Hepatocyte (in vitro differentiated cells): Measurements from ENCODE around the gene FBXO48. TPM values are rescaled to one million over a fixed set of nuclear protein-coding genes. Genes with fewer than 3 reads are reported as not detected.
A peak's percentile ranks its signal among the peaks of the same experiment; 100 is the strongest.
"Not testable (repeated sequence)": the region's sequence is repeated elsewhere in the genome, so short reads cannot be mapped to it uniquely, and the experiment has no call there.

Experiments used
- DNase-seq: peaks from one replicate; pipeline ENCODE4 v3.0.0-alpha.2; 2016; ENCODE audit warnings: low spot score
- H2AFZ ChIP-seq: fragments of 200-600 bp; sonication (generic); 2 replicates; pipeline ENCODE4 v1.6.0; 2016; ENCODE audit warnings: antibody characterized with exemption, mild to moderate bottlenecking
- H3K27ac ChIP-seq: fragments of 200-600 bp; sonication (generic); 2 replicates; pipeline ENCODE4 v1.5.1; 2016; ENCODE audit warnings: mild to moderate bottlenecking
- H3K27me3 ChIP-seq: fragments of 200-600 bp; sonication (generic); 2 replicates; pipeline ENCODE4 v1.6.1; 2016
- H3K36me3 ChIP-seq: fragments of 200-600 bp; sonication (generic); replicated peaks from 2 replicates; pipeline ENCODE4 v1.5.1; 2016; ENCODE audit warnings: low read depth; ENCODE audit not compliant: insufficient read depth
- H3K4me1 ChIP-seq: fragments of 200-600 bp; sonication (generic); 2 replicates; pipeline ENCODE4 v1.5.1; 2016; ENCODE audit warnings: mild to moderate bottlenecking, moderate library complexity; ENCODE audit not compliant: insufficient read depth
- H3K4me2 ChIP-seq: fragments of 200-600 bp; sonication (generic); 2 replicates; pipeline ENCODE4 v1.6.0; 2016
- H3K4me3 ChIP-seq: fragments of 200-600 bp; sonication (generic); 2 replicates; pipeline ENCODE4 v1.5.1; 2016; ENCODE audit warnings: mild to moderate bottlenecking
- H3K79me2 ChIP-seq: fragments of 200-600 bp; sonication (generic); 2 replicates; pipeline ENCODE4 v1.6.0; 2017; ENCODE audit warnings: mild to moderate bottlenecking
- H3K9me2 ChIP-seq: fragments of 200-600 bp; sonication (generic); replicated peaks from 2 replicates; pipeline ENCODE4 v1.6.0; 2017; ENCODE audit warnings: mild to moderate bottlenecking; ENCODE audit not compliant: insufficient read depth
- H3K9me3 ChIP-seq: fragments of 200-600 bp; sonication (generic); 2 replicates; pipeline ENCODE4 v1.5.1; 2016; ENCODE audit warnings: low read depth, mild to moderate bottlenecking
- H4K20me1 ChIP-seq: fragments of 200-600 bp; sonication (generic); 2 replicates; pipeline ENCODE4 v1.6.0; 2016; ENCODE audit warnings: mild to moderate bottlenecking; ENCODE audit not compliant: insufficient read depth, poor library complexity, severe bottlenecking
- CTCF ChIP-seq: fragments of 200-600 bp; sonication (generic); IDR thresholded peaks from 2 replicates; pipeline ENCODE4 v1.5.1; 2016; ENCODE audit warnings: antibody characterized with exemption, mild to moderate bottlenecking; ENCODE audit not compliant: poor library complexity
- EZH2 ChIP-seq: fragments of 200-600 bp; sonication (generic); IDR thresholded peaks from 2 replicates; pipeline ENCODE4 v1.6.1; 2016; ENCODE audit warnings: antibody characterized with exemption, mild to moderate bottlenecking, borderline replicate concordance
- EZH2phosphoT487 ChIP-seq: fragments of 200-600 bp; sonication (generic); IDR thresholded peaks from one replicate; pipeline ENCODE4 v1.6.1; 2018; ENCODE audit warnings: antibody characterized with exemption, mild to moderate bottlenecking, low read depth, moderate library complexity; ENCODE audit not compliant: unreplicated experiment, severe bottlenecking
- WGBS: methylation state at CpG from one replicate; pipeline ENCODE4 v1.1.6; 2016; ENCODE audit warnings: low lambda C conversion rate; ENCODE audit errors: missing lambda C conversion rate; 5-methylcytosine and 5-hydroxymethylcytosine counted together
- polyA plus RNA-seq: library from polyadenylated mRNA; unstranded; fragments of >200 nt; fragmentation: Nextera tagmentation; extraction: Ambion mirVana; gene quantifications from 2 replicates; pipeline ENCODE4 v1.2.1, GENCODE V29; 2016
- total RNA-seq: library from RNA; depleted of rRNA; stranded (reverse); fragments of >200 nt; gene quantifications from 2 replicates; pipeline ENCODE4 v1.2.3, GENCODE V29; 2014

Gene FBXO48
- total and polyA plus RNA-seq, 2 experiments from 2014 or later: 0.36 to 0.83 TPM

GRCh38 chr2:68489282-68489681, 22.2 kb upstream of the FBXO48 start:
- Histone ChIP-seq H3K4me3 (no peak overlapping the region), H4K20me1 (no peaks in the 10 kb centered on the region), H3K36me3 (no peaks in the 10 kb centered on the region), H2AFZ (no peak overlapping the region), H3K79me2 (no peaks in the 10 kb centered on the region), H3K27me3 (no peaks in the 10 kb centered on the region), H3K4me1 (no peaks in the 10 kb centered on the region), H3K9me3 (no peaks in the 10 kb centered on the region), H3K4me2 (no peak overlapping the region), H3K9me2 (no peaks in the 10 kb centered on the region), H3K27ac (no peak overlapping the region)
- TF ChIP-seq EZH2 (no peak), CTCF (no peak)
- WGBS: 91% methylated on average over 1 of the region's 1 CpG
- no peak for DNase-seq

- H4K20me1 ChIP-seq, H2AFZ ChIP-seq, H3K4me3 ChIP-seq, H3K79me2 ChIP-seq, H3K27me3 ChIP-seq, H3K4me2 ChIP-seq, H3K9me3 ChIP-seq, H3K4me1 ChIP-seq, H3K9me2 ChIP-seq, DNase-seq, H3K27ac ChIP-seq, H3K36me3 ChIP-seq: not testable (repeated sequence)
- WGBS: 85% methylated on average over 1 of the region's 1 CpG
These were observed 21.5 kb upstream of the FBXO48 start for GRCh38 chr2:68488605-68489004.

GRCh38 chr2:68487773-68488355, 20.8 kb upstream of the FBXO48 start:
- Histone ChIP-seq H3K9me3 (no peaks in the 10 kb centered on the region), H3K4me3 (no peak overlapping the region), H3K27me3 (no peaks in the 10 kb centered on the region), H3K36me3 (no peaks in the 10 kb centered on the region), H3K4me2 (no peak overlapping the region), H3K4me1 (no peaks in the 10 kb centered on the region), H3K9me2 (no peaks in the 10 kb centered on the region), H3K27ac (no peak overlapping the region), H3K79me2 (no peaks in the 10 kb centered on the region), H2AFZ (no peak overlapping the region), H4K20me1 (no peaks in the 10 kb centered on the region)
- TF ChIP-seq EZH2phosphoT487: no peak
- peak; percentile 64 for TF ChIP-seq CTCF
- DNase-seq: peak; percentile 23
- 68% methylated on average over 3 of the region's 3 CpGs for WGBS

- TF ChIP-seq EZH2: no peak
- TF ChIP-seq EZH2phosphoT487: no peak
- TF ChIP-seq CTCF: no peak
- Histone ChIP-seq H3K27me3 (no peaks in the 10 kb centered on the region), H2AFZ (no peak overlapping the region), H3K9me2 (no peaks in the 10 kb centered on the region), H3K27ac (no peak overlapping the region), H4K20me1 (no peaks in the 10 kb centered on the region), H3K79me2 (peaks cover 3% of the 10 kb centered on the region), H3K36me3 (no peaks in the 10 kb centered on the region), H3K4me1 (no peaks in the 10 kb centered on the region), H3K9me3 (no peaks in the 10 kb centered on the region), H3K4me2 (no peak overlapping the region), H3K4me3 (no peak overlapping the region)
- DNase-seq: no peak
- WGBS: 83% methylated on average over 3 of the region's 3 CpGs
These were observed 15.9 kb upstream of the FBXO48 start for GRCh38 chr2:68483011-68483410.
